HEK293T (cell line): Measurements from ENCODE around the gene CALD1.

Experiments
- ARNT ChIP-seq: fragments of 450-650 bp; IDR thresholded peaks from 2 replicates; pipeline ENCODE4 v1.6.1; 2017; ENCODE audit warnings: mild to moderate bottlenecking
- BHLHE40 ChIP-seq: fragments of 450-650 bp; IDR thresholded peaks from 2 replicates; pipeline ENCODE4 v1.6.1; 2016; ENCODE audit warnings: mild to moderate bottlenecking, moderate library complexity, borderline replicate concordance
- ELF4 ChIP-seq: fragments of 450-650 bp; IDR thresholded peaks from 2 replicates; pipeline ENCODE4 v1.6.1; 2017; ENCODE audit warnings: antibody characterized with exemption
- FOXK2 ChIP-seq: fragments of 450-650 bp; IDR thresholded peaks from 2 replicates; pipeline ENCODE4 v1.6.1; 2016; ENCODE audit warnings: mild to moderate bottlenecking
- L3MBTL2 ChIP-seq: fragments of 450-650 bp; conservative IDR thresholded peaks from 2 replicates; pipeline ENCODE4 v1.6.1; 2016; ENCODE audit warnings: mild to moderate bottlenecking
- NFRKB ChIP-seq: fragments of 450-650 bp; IDR thresholded peaks from 2 replicates; pipeline ENCODE4 v1.6.1; 2016; ENCODE audit warnings: mild to moderate bottlenecking, moderate library complexity
- SP1 ChIP-seq: fragments of 450-650 bp; IDR thresholded peaks from 2 replicates; pipeline ENCODE4 v1.6.1; 2017
- ZNF384 ChIP-seq: fragments of 450-650 bp; IDR thresholded peaks from 2 replicates; pipeline ENCODE4 v1.6.1; 2016

DNA sequence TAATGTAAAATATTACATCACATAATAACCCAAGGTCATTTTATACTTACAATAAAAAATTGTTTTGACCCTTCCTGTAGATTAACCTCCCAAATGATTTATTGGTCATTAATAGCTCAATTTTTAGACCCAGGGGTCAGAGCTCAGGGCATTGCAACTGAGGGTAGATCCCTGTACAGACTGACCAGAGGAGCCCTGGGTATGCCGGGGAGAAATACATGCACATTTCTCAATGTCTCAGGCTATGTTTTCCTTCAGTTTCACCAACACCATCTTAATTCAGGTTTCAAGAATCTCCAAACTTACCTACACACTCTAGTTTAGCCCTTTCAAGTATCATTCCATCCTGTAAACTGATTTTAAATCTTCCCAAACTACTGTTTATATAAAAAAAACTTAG lies 46.2 kb downstream of the CALD1 start:
- no peak for TF ChIP-seq SP1
- no peak for TF ChIP-seq NFRKB
- no peak for TF ChIP-seq BHLHE40
- TF ChIP-seq FOXK2 = no peak
- no peak for TF ChIP-seq ELF4
- no peak for TF ChIP-seq ZNF384
- TF ChIP-seq ARNT = no peak
- TF ChIP-seq L3MBTL2 = no peak
